Karpas-422 (cell line): ENCODE results near the gene NRXN3. TPM values are rescaled to one million over a fixed set of nuclear protein-coding genes. Genes with fewer than 3 reads are reported as not detected.
"Not testable (repeated sequence)": the region's sequence is repeated elsewhere in the genome, so short reads cannot be mapped to it uniquely, and the experiment has no call there.

ENCODE experiments used
- DNase-seq: peaks from one replicate; pipeline ENCODE4 v3.0.0-alpha.2; 2015
- H2AFZ ChIP-seq: fragments of 200-600 bp; sonication (generic); 2 replicates; pipeline ENCODE4 v1.6.1; 2014; ENCODE audit warnings: antibody characterized with exemption, low read length, mixed read lengths
- H3K27ac ChIP-seq: fragments of 200-600 bp; sonication (generic); 2 replicates; pipeline ENCODE4 v1.5.1; 2014; ENCODE audit warnings: mild to moderate bottlenecking, low read length, moderate library complexity
- H3K27me3 ChIP-seq: fragments of 200-600 bp; sonication (generic); 2 replicates; pipeline ENCODE4 v1.6.1; 2014; ENCODE audit warnings: low read length, mixed read lengths
- H3K36me3 ChIP-seq: fragments of 200-600 bp; sonication (generic); 2 replicates; pipeline ENCODE4 v1.6.1; 2014; ENCODE audit warnings: low read length, mixed read lengths; ENCODE audit not compliant: insufficient read depth
- H3K4me1 ChIP-seq: fragments of 200-600 bp; sonication (generic); 2 replicates; pipeline ENCODE4 v1.6.1; 2014; ENCODE audit warnings: mild to moderate bottlenecking, low read length, mixed read lengths
- H3K4me2 ChIP-seq: fragments of 200-600 bp; sonication (generic); 2 replicates; pipeline ENCODE4 v1.6.1; 2014; ENCODE audit warnings: low read length, low read depth, mild to moderate bottlenecking; ENCODE audit not compliant: poor library complexity, severe bottlenecking
- H3K4me3 ChIP-seq: fragments of 200-600 bp; sonication (generic); 2 replicates; pipeline ENCODE4 v1.5.1; 2014; ENCODE audit warnings: mild to moderate bottlenecking, antibody characterized with exemption, low read length, mixed read lengths
- H3K79me2 ChIP-seq: fragments of 200-600 bp; sonication (generic); 2 replicates; pipeline ENCODE4 v1.6.1; 2014; ENCODE audit warnings: mild to moderate bottlenecking, low read length, mixed read lengths
- H3K9ac ChIP-seq: fragments of 200-600 bp; sonication (generic); 2 replicates; pipeline ENCODE4 v1.6.0; 2014; ENCODE audit warnings: low read length
- H3K9me2 ChIP-seq: fragments of 200-600 bp; sonication (generic), shearing (Covaris generic); replicated peaks from 2 replicates; pipeline ENCODE4 v1.6.0; 2014; ENCODE audit warnings: mild to moderate bottlenecking, low read length, moderate library complexity; ENCODE audit not compliant: insufficient read depth
- H3K9me3 ChIP-seq: fragments of 300-700, 200-600 bp; sonication (generic); 2 replicates; pipeline ENCODE4 v1.6.1; 2014; ENCODE audit warnings: low read length, mixed read lengths
- H4K20me1 ChIP-seq: fragments of 200-600 bp; sonication (generic); 2 replicates; pipeline ENCODE4 v1.6.1; 2014; ENCODE audit warnings: mild to moderate bottlenecking, antibody characterized with exemption, low read length, low read depth; ENCODE audit not compliant: insufficient read depth
- total RNA-seq: library from RNA; depleted of rRNA; stranded (reverse); fragments of >200 nt; shearing (Covaris generic); gene quantifications from 2 replicates; pipeline ENCODE4 v1.2.3, GENCODE V29; 2014; ENCODE audit warnings: low replicate concordance

Gene NRXN3
- total RNA-seq, 1 experiment from 2014 or later = not detected

DNA sequence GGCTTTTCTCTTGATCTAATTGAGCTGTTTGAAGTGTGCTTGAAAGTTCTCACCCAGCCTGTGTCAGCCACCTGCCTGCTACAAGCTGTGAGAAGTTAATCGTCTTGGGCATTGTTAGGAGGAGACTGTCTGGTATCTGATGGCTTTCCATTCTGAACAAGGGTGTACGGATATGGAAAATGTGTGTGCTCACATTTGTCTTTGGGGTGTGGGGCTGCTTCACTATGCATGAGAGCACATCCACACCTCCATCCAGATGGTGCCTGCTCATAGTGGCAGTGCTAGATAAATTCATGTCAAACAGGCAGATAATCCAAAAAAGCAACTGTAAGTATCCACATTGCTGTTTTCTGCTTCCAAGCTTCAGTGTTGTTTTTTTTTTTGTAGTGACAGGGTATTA, 1578.9 kb downstream of the NRXN3 start:
- no peaks in the 10 kb centered on the region for H3K9me2 ChIP-seq
- H2AFZ ChIP-seq = no peak overlapping the region
- no peaks in the 10 kb centered on the region for H3K36me3 ChIP-seq
- H3K9ac ChIP-seq = no peak overlapping the region
- no peak overlapping the region for H3K4me3 ChIP-seq
- H3K4me2 ChIP-seq = no peak overlapping the region
- no peaks in the 10 kb centered on the region for H3K79me2 ChIP-seq
- H3K4me1 ChIP-seq = no peaks in the 10 kb centered on the region
- no peak for DNase-seq
- H3K27me3 ChIP-seq = no peaks in the 10 kb centered on the region
- H3K27ac ChIP-seq = no peak overlapping the region
- H3K9me3 ChIP-seq = no peaks in the 10 kb centered on the region
- no peaks in the 10 kb centered on the region for H4K20me1 ChIP-seq

DNA sequence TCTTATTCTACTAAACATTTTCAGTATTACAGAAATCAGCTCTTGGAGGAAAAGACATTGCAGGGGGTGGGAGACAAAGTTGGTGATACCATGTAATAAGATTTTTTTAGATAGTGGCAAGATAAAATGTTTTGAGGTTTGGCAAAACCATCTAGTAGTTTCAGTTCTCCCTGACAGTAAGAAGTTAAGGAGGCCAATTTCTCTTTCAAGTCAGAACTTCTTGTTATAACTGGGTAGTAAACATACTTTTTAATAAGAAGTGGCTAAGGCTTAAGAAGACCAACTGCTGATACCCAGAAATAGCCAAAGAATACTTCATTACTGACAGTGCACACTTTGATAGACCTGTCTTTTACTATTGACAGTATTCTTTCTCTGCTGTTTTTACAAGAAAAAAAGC, 1588.8 kb downstream of the NRXN3 start:
- no peak overlapping the region for H3K4me3 ChIP-seq
- no peaks in the 10 kb centered on the region for H4K20me1 ChIP-seq
- DNase-seq = no peak
- no peaks in the 10 kb centered on the region for H3K9me2 ChIP-seq
- H3K9ac ChIP-seq = no peak overlapping the region
- no peak overlapping the region for H3K4me2 ChIP-seq
- no peaks in the 10 kb centered on the region for H3K79me2 ChIP-seq
- 0 out of 2 replicates have a peak, but pooled peaks cover 3% of the 10 kb centered on the region for H3K27me3 ChIP-seq
- H3K36me3 ChIP-seq = no peaks in the 10 kb centered on the region
- H3K27ac ChIP-seq = no peak overlapping the region
- H2AFZ ChIP-seq = no peak overlapping the region
- H3K9me3 ChIP-seq = no peaks in the 10 kb centered on the region
- H3K4me1 ChIP-seq = no peaks in the 10 kb centered on the region

DNA sequence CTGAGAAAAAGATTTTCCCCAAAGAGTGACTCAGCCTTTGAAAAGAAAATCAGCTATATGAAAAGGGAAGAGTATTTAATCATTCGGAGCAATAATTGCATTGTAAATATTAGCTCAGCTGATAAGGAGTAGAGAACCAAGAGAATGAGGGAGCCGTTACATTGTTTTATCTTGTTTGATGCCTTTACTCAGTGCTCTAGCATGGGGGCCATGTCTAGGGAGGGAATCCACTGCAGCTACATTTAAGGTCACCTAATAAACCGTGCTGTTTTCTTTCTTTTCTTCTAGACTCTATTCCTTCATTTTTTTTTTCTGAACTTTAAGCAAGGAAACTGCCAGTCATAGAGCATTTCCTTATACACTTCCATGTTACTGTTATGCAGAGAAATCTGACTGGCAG, 1594.2 kb downstream of the NRXN3 start:
- no peaks in the 10 kb centered on the region for H3K36me3 ChIP-seq
- no peaks in the 10 kb centered on the region for H3K4me1 ChIP-seq
- no peak overlapping the region for H2AFZ ChIP-seq
- no peaks in the 10 kb centered on the region for H3K9me3 ChIP-seq
- H3K79me2 ChIP-seq = no peaks in the 10 kb centered on the region
- no peak overlapping the region for H3K4me2 ChIP-seq
- no peak overlapping the region for H3K9ac ChIP-seq
- no peaks in the 10 kb centered on the region for H4K20me1 ChIP-seq
- no peak for DNase-seq
- H3K4me3 ChIP-seq = no peak overlapping the region
- no peaks in the 10 kb centered on the region for H3K9me2 ChIP-seq
- no peaks in the 10 kb centered on the region for H3K27me3 ChIP-seq
- no peak overlapping the region for H3K27ac ChIP-seq

DNA sequence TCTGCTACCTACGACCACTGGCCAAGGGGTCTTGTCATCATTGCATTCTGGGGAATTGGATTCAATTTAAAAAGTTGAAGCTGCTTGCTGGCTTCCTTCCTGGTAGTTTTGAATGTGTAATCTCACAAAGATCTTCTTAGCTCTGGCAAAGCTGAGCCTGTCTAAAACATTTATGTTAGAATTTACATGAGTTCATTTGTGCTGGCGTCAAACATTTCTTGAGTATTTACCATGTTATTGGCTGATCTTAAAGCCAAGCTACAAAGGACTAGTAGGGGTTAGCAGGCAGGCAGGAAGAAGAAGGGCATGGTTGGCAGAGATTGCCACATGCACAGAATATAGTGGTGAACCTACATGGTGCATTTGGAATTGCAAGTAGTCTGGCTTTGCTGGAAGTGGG, 1596.3 kb downstream of the NRXN3 start:
- Histone ChIP-seq H3K9me3 (no peaks in the 10 kb centered on the region), H3K79me2 (no peaks in the 10 kb centered on the region), H2AFZ (no peak overlapping the region), H3K36me3 (no peaks in the 10 kb centered on the region), H3K27me3 (no peaks in the 10 kb centered on the region), H3K4me3 (no peak overlapping the region), H3K9ac (no peak overlapping the region), H3K4me2 (no peak overlapping the region), H3K9me2 (no peaks in the 10 kb centered on the region), H3K27ac (no peak overlapping the region), H4K20me1 (no peaks in the 10 kb centered on the region), H3K4me1 (no peaks in the 10 kb centered on the region)
- no peak for DNase-seq

DNA sequence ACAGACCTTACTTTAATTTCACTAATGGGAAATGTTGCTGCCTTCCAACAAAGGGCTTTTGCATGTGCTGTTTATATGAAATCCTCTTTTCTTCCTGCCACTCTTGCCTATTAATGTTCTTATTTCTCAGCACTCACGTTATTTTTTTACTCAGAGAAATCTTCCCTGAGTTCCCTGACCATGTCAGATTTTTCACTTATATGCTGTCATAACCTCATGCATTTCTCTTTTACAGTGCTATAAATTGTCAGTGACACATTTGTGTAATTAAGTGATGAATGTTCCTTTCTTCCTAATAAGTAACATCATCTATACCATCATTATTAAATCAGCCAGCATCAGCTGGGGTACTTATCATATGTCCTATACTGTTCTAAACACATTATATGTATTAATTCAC, 1597.1 kb downstream of the NRXN3 start:
- H3K4me3 ChIP-seq = no peak overlapping the region
- H2AFZ ChIP-seq = no peak overlapping the region
- H3K79me2 ChIP-seq = no peaks in the 10 kb centered on the region
- no peak for DNase-seq
- no peaks in the 10 kb centered on the region for H3K4me1 ChIP-seq
- H3K9me3 ChIP-seq = no peaks in the 10 kb centered on the region
- H3K36me3 ChIP-seq = no peaks in the 10 kb centered on the region
- H3K27me3 ChIP-seq = no peaks in the 10 kb centered on the region
- H4K20me1 ChIP-seq = no peaks in the 10 kb centered on the region
- no peak overlapping the region for H3K9ac ChIP-seq
- H3K27ac ChIP-seq = no peak overlapping the region
- no peak overlapping the region for H3K4me2 ChIP-seq
- H3K9me2 ChIP-seq = no peaks in the 10 kb centered on the region

DNA sequence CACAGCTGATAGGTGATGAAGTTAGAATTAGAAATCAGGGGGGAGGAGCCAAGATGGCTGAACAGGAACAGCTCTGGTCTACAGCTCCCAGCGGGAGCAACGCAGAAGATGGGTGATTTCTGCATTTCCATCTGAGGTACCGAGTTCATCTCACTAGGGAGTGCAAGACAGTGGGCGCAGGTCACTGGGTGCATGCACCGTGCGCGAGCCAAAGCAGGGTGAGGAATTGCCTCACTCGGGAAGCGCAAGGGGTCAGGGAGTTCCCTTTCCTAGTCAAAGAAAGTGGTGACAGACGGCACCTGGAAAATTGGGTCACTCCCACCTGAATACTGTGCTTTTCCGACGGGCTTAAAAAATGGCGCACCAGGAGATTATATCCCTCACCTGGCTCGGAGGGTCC, 1597.5 kb downstream of the NRXN3 start:
- DNase-seq, H3K9ac ChIP-seq, H3K4me2 ChIP-seq: not testable (repeated sequence)

DNA sequence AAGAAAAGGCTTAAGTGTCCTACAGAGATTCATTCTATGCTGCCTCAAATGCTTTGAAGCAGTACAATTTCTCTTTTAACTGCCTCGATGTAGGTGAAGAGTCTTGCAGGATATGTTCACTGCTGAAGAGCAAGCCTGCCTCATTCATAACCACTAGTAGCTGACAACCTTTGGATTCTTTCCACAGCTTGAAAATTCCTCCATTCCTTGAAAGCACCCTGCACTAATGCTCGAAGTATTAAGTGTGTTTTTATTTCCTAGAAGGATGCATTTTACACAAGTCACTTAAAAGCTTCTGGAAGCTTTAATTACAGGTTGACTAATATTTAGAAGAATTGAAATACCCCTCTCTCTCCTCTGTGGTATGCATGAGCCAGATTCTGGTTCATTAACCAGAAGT, 1611.7 kb downstream of the NRXN3 start:
- no peaks in the 10 kb centered on the region for H3K79me2 ChIP-seq
- no peak overlapping the region for H2AFZ ChIP-seq
- 0 out of 2 replicates have a peak, but pooled peaks cover 2% of the 10 kb centered on the region for H3K9me2 ChIP-seq
- H4K20me1 ChIP-seq = no peaks in the 10 kb centered on the region
- no peaks in the 10 kb centered on the region for H3K36me3 ChIP-seq
- H3K27ac ChIP-seq = no peak overlapping the region
- H3K9ac ChIP-seq = no peak overlapping the region
- H3K27me3 ChIP-seq = 0 out of 2 replicates have a peak, but pooled peaks cover 2% of the 10 kb centered on the region
- H3K9me3 ChIP-seq = no peaks in the 10 kb centered on the region
- no peak overlapping the region for H3K4me2 ChIP-seq
- no peaks in the 10 kb centered on the region for H3K4me1 ChIP-seq
- no peak for DNase-seq
- no peak overlapping the region for H3K4me3 ChIP-seq

More for the DNA sequence above, 1597.5 kb downstream of the NRXN3 start:
- H3K27ac ChIP-seq, H3K4me3 ChIP-seq, H3K27me3 ChIP-seq, H2AFZ ChIP-seq, H4K20me1 ChIP-seq, H3K36me3 ChIP-seq, H3K9me3 ChIP-seq, H3K4me1 ChIP-seq, H3K9me2 ChIP-seq, H3K79me2 ChIP-seq: not testable (repeated sequence)

DNA sequence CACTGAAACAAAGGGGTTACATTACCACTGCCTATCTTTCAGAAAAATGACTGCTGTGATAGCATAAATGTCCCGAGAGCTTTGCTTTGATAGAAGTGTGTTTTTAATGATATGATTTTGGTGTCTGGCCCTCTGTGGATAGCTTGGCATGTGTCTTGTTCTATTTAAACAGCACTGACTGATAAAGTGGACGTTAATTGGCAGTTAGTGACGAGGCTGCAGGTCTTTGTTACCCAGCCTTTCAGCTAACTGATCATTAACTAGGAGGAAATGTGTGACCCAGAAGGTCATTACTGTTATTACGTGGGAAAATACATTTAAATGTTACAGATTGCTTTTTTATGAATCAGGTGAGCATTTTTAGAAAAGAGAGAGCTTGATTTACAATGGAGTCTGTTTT, 1612.9 kb downstream of the NRXN3 start:
- Histone ChIP-seq H3K79me2 (no peaks in the 10 kb centered on the region), H3K27me3 (0 out of 2 replicates have a peak, but pooled peaks cover 2% of the 10 kb centered on the region), H3K27ac (no peak overlapping the region), H2AFZ (no peak overlapping the region), H3K4me3 (no peak overlapping the region), H3K9ac (no peak overlapping the region), H3K9me2 (0 out of 2 replicates have a peak, but pooled peaks cover 3% of the 10 kb centered on the region), H4K20me1 (no peaks in the 10 kb centered on the region), H3K9me3 (no peaks in the 10 kb centered on the region), H3K4me2 (no peak overlapping the region), H3K36me3 (no peaks in the 10 kb centered on the region), H3K4me1 (no peaks in the 10 kb centered on the region)
- DNase-seq = no peak

DNA sequence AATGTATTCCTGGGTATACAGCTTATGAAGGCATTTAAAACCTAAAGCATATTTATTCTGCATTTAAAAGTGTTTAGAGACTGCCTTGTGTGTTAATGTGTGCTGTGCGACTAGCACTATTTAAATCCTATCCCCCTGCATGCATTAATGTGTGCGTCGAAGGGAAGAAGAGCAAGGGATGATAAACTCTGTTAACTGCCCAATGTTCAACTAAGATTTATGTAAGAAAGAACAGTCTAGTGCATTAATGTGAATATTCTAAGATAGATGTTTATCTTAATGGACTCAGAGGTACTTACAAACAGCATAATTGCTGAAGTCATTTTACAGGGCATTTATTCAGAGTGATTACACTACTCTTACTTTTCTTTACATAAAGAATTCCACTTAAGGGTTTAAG, 1616.3 kb downstream of the NRXN3 start:
- Histone ChIP-seq H3K79me2 (no peaks in the 10 kb centered on the region), H3K4me2 (no peak overlapping the region), H3K4me3 (no peak overlapping the region), H4K20me1 (no peaks in the 10 kb centered on the region), H3K9me2 (0 out of 2 replicates have a peak, but pooled peaks cover 3% of the 10 kb centered on the region), H3K9me3 (no peaks in the 10 kb centered on the region), H3K36me3 (no peaks in the 10 kb centered on the region), H3K9ac (no peak overlapping the region), H3K27me3 (0 out of 2 replicates have a peak, but pooled peaks cover 2% of the 10 kb centered on the region), H3K4me1 (no peaks in the 10 kb centered on the region), H2AFZ (no peak overlapping the region), H3K27ac (no peak overlapping the region)
- no peak for DNase-seq
